M059J (cell line): ENCODE measurements around the gene GOLIM4. TPM values are rescaled to one million over a fixed set of nuclear protein-coding genes. Genes with fewer than 3 reads are reported as not detected.
"Not testable (repeated sequence)": the region's sequence is repeated elsewhere in the genome, so short reads cannot be mapped to it uniquely, and the experiment has no call there.

Experiments used
- DNase-seq: peaks from one replicate; pipeline ENCODE4 v3.0.0-alpha.2; 2012; ENCODE audit warnings: low read depth
- total RNA-seq: library from RNA; depleted of rRNA; stranded (reverse); fragments of >200 nt; shearing (Covaris generic); gene quantifications from 2 replicates; pipeline ENCODE4 v1.2.3, GENCODE V29; 2014; rRNA removed

GOLIM4 gene, protein sequence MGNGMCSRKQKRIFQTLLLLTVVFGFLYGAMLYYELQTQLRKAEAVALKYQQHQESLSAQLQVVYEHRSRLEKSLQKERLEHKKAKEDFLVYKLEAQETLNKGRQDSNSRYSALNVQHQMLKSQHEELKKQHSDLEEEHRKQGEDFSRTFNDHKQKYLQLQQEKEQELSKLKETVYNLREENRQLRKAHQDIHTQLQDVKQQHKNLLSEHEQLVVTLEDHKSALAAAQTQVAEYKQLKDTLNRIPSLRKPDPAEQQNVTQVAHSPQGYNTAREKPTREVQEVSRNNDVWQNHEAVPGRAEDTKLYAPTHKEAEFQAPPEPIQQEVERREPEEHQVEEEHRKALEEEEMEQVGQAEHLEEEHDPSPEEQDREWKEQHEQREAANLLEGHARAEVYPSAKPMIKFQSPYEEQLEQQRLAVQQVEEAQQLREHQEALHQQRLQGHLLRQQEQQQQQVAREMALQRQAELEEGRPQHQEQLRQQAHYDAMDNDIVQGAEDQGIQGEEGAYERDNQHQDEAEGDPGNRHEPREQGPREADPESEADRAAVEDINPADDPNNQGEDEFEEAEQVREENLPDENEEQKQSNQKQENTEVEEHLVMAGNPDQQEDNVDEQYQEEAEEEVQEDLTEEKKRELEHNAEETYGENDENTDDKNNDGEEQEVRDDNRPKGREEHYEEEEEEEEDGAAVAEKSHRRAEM
- total RNA-seq, result 34.4 and 47.4 TPM in 2 replicates

DNA sequence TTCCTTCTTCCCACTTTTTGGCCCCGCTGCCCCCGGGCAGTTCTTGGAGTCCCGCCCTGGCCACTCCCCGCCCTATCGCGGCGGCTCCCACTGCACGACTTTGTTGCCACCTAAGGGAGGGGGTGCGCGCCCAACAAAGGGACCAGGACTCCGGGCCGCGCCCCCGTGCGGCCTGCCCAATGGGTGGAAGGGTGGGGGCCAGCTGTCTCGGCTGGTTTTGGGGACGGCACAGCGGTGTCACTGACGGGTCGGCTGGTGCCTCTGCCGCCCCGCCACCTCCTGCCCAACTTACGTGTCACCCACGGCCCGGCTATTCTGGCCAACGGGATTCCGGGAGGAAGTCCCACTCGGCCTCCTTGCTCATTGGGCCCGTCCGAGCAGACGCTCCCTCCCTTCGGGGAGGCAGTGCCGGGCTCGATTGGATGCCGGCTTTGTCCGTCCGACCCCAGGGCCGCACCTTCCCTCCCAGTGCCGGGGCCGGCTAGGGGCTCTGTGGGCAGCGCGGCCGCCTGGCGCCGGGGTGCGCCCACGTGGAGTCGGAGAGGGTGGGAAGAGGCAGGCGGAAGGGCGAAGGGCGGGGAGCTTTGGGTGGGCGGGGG is at the start of gene GOLIM4:
Gene GOLIM4, minus strand, starts transcription at position 314 of the 599 bp plus-strand sequence. CDS start 639 bp downstream, outside the sequence.
- peak; percentile 99 for DNase-seq

DNA sequence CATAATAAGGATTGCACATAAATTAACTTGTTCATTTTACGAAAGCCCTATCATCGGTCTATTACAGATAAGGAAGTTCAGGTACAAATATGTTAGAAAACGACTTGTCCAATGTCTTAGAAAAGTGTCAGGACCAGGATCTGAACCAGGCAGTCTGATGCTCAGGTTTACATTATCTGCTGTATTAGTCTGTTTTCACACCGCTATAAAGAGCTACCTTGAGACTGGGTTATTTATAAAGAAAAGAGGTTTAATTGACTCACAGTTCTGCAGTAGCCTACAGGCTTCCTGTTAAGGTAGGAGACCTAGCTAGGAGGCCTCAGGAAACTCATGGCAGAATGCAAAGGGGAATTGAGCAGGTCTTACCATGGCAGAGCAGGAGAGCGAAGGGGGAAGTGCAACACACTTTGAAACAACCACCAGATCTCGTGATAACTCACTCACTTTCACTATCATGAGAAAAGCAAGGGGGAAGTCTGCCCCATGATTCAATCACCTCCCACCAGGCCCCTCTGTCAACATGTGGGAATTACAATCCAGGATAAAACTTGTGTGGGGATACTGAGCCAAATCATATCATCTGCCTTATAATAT is 45.8 kb upstream of the GOLIM4 start:
- DNase-seq, result no peak

DNA sequence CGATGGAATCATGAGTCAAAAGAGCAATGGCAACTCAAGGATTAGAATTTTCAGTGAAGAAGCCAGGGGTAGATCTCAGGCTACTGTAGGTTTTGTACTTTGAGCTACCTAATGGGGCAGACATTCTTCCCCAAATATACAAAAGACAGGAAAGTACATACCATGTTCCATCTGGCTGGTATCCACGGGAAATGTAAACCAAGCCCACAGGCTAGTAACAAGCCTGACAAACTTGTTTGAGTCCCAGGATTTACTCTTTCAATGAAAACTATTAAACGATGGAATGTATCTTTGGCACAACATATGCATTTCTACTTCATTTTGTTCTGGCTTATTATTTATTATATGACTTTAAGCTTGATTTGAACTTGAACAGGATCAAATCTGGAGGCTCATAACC is 44.2 kb upstream of the GOLIM4 start:
- no peak for DNase-seq

DNA sequence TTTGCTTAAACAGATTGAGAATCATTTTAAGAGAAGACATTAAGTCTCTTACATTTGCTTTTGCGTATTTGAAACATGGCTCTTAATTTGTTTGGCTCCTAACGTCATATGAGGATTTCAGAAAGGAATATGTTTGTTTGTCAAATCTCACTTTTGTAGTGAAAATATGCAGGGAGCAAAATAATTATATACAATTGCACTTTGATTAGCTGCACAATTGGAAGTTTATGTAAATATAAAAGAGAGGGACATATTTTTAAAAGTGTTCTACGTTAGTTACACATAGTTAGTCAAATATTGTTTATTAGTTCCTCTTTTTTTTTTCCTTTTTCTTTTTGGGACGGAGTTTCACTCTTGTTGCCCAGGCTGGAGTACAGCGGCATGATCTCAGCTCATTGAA is 42.7 kb upstream of the GOLIM4 start:
- no peak for DNase-seq

DNA sequence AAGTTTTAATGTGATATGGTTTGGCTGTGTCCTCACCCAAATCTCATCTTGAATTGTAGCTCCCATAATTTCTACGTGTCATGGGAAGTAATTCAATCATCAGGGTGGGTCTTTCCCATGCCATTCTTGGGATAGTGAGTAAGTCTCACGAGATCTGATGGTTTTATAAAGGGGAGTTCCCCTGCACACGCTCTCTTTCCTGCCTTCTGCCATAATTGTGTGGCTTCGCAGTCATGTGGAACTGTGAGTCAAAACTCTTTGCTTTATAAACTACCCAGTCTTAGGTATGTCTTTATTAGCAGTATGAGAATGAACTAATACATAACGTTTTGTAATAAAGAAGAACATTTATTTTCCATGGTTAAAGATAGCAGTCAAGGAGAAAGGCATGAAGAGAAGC is 39.2 kb upstream of the GOLIM4 start:
- peak; percentile 9 for DNase-seq

DNA sequence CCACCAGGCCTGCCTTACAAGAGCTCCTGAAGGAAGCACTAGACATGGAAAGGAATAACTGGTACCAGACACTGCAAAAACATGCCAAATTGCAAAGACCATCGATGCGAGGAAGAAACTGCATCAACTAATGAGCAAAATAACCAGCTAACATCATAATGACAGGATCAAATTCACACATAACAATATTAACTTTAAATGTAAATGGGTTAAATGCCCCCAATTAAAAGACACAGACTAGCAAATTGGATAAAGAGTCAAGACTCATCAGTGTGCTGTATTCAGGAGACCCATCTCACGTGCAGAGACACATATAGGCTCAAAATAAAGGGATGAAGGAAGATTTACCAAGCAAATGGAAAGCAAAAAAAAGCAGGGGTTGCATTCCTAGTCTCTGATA is 34.5 kb upstream of the GOLIM4 start:
- not testable (repeated sequence) for DNase-seq

DNA sequence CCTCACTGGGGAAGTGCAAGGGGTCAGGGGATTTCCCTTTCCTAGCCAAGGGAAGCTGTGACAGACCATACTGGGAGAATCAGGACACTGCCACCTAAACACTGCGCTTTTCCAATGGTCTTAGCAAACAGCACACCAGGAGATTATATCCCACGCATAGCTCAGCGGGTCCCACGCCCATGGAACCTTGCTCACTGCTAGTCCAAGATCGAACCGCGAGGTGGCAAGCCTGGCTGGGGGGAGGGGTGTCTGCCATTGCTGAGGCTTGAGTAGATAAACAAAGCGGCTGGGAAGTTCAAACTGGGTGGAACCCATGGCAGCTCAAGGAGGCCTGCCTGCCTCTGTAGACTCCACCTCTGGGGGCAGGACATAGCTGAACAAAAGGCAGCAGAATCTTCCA is 32.7 kb upstream of the GOLIM4 start:
- DNase-seq, result not testable (repeated sequence)

DNA sequence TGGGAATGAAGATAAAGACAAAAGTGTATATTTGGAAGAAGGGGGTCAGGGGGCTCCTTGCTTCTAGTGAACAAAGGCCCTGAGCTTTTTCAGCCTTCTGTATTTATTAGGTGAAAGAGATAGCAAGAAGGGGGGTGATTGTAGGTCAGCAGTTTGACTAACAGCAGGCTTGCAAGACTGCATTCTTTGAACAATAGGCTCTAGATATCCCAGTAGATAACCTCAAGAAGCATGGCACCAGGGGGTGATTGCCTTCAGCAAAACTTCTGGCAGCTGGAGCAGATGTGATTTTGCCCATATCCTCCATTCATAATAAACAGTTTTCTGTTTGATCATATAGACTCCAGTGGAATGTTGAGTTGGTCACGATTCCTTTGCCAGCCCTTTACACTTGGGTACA is 31.7 kb upstream of the GOLIM4 start:
- no peak for DNase-seq

DNA sequence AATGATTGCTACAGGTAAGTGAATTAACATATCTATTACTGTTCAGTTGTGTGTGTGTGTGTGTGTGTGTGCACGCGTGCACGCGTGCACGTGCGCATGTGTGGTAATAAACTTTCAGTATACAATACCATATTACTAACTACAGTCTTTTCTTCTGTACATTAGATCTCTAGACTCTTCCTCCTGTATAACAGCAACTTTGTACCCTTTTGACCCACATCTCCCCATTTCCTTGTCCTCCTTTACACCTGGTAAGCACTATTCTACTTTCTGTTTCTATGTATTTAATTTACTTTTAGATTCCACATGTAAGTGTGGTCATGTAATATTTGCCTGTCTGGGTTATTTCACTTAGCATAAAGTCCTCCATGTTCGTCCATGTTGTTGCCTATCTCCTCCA is 29.1 kb upstream of the GOLIM4 start:
- DNase-seq, result no peak

DNA sequence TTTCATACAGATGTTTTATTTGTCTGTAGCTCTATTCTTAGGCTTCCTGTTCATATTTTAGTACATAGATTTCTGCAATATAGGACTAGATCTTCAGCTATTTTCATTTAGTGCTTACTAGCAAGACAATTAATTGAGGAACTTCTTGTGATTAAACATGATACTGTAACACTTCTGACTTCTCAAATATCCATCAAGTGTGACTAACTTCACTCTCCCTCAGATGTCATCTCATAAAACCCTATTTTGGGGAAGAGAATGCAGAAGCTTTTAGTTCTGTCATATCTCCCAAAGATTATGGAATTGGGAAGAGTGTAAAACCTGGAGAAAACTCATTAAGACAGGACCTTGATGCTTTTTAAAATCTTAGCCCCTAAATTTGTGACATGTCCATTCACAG is 28.6 kb upstream of the GOLIM4 start:
- no peak for DNase-seq

DNA sequence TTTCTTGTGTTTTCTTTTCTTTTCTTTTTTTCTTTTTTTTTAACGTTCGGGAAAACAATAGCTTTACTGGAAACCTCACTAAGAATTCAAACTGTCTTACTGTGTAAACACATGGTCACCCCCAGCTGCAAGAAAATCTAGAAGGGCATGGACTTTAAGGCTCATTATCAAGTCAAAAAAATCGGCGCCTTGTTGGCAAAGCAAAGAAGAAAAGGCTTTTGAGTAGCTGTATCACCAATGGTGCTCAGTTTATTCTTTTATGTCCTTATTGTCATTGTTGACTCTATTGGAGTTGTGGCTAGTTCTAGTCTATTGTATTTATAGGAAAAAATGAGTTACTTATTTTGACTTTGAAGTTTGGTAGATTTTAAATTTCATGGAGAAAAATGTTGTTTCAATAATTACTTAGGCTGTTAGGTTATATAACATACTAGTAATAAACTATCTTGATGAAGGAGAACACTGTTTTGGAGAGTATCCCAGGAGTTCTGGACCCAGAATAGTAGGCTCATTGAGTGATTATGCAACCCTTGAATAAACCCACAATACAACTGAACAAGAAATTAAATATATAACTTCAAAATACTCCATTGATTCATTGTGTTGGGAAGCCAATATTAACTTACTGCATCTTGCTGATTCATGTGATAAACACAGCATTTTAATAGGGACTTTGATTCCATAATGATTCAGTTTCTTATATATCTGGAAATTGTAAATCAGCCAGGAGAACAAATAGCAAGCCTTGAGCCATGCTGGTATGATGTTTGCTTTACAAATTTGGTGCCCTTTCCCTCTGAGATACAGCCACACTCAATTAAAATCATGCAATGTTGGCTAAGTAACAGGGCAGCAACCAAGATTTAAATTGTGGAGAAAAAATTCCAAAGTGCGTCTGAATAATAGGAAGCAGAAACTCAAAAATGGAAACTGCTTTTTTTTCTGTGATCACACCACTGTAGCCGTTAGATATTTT is 27.8 kb upstream of the GOLIM4 start:
- DNase-seq, result no peak

DNA sequence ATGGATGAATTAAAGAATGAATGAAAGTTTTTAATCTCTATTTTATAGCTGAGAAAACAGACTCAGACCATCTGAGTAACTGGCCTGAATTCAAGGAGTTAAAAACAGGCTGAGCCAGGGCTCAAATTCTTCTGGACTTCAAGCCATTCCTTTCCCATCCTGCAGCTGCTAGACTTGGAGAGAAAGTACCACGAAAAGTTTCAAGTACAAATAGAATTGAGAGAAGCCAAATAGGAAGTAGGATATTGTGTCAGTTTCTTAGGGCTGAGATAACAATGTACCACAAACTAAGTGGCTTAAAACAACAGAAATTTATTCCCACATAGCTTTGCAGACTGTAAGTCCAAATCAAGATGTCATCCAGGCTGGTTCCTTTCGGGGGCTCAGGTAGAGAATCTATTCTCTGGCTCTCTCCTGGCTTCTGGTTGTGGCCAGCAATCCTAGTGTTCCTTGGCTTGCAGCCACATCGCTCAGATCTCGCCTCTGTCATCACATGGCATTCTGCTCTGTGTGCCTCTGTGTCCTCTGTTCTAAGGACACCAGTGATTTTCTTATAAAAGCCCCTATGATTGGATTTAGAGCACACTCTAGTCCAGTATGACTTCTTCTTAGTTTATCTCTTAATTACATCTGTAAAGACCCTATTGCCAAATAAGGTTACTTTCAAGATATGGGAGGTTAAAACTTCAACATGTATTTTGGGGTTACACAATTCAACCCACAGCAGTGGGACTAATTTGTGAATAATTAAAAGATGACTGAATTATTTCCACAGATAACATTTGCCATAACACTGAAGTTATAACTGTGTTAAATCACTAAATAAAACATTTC is 25.7 kb upstream of the GOLIM4 start:
- no peak for DNase-seq

DNA sequence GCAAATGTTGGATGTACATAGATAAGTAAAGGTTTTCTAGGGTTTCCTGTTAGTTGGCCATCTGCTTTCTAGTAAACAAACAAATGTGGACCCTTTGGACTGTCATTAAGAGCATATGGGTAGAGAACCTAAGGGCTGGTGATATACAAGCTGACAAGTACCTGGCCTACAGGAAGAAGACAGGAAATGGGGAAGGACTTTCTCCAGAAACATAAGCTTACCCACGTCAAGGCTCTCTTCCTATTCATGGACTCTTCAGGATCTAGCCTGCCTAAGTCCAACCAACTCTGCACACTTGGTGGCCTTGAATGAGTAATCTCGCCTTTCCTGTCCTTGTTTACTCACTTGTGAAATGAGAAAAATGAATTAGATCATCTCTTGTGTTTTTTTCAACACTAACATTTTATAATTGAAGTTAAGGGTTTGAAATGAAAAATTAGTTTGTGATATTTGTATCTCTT is 22.2 kb upstream of the GOLIM4 start:
- peak; percentile 61 for DNase-seq

DNA sequence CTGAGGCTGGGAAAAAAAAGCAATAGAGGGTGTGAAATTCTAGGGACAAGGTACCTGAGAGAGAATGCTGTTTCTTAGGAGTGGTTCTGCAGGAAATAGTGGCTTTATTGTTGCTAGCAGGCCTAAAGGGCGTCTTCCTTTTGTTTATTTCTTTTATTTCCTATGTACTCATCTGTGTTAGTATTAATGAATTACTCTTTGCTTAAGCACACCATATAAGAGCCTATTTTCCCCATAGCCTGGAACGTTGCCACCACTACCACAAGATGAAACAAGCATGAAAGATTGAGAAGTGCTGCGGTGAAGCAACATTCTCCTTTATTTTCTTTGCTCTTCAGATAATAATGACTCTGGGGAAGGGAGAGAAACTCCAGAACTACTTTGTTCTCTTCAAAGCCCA is 21.3 kb upstream of the GOLIM4 start:
- DNase-seq, result peak; percentile 64

DNA sequence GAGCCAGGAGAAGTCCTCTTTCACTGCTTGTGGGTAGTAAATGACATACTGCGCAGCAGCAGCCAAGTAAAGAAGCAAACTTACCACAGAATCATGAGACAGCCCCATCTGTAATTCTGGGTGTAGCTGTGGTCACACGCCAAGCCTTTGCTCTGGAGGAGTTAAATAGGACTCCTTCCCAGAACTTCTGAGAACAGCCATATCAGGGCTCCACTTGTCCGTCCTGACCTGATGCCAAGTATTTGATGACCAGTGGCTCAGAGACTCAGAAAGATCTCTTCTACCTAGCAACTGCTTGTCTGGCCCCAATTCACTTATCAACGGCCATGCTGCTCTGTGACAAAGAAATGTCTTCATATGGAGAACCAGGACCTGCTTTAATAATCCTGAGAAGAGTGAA is 20.6 kb upstream of the GOLIM4 start:
- peak; percentile 45 for DNase-seq

DNA sequence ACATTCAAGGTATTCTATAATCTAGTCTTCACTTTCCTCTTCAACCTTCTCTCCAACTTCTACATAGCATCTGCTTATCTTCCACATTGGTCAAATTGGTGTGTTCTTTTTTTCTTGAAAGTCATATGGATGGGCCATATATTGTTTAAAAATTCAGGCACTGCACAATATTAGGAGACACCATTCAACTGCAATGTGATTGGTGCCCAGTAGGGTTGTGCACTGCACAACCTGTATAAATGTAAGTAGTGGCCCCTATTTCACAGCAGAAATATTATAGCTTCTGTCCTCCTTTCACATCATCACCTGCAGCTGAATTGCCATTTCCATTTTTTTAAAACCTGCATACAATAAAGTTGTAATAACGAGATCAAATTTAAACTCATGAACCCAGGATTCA is 18.1 kb upstream of the GOLIM4 start:
- DNase-seq, result no peak

DNA sequence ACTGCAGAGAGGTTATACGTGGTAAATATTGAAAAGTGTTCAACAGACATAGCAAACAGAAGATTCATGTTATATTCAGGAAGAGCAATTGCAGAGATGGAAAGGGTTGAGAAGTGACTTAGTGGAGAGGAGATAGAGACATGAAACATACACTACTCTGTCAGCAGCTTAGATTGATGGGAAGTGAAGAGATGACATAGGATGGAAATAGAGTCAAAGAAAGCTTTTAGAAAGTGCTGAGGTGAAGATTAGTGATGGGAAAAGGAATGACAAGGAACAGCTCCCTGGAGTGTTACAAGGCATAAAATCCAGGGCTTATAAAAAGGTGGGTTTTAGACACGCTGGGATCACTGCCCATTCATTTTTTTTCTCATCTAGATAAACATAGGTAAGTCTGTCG is 17.2 kb upstream of the GOLIM4 start:
- no peak for DNase-seq

DNA sequence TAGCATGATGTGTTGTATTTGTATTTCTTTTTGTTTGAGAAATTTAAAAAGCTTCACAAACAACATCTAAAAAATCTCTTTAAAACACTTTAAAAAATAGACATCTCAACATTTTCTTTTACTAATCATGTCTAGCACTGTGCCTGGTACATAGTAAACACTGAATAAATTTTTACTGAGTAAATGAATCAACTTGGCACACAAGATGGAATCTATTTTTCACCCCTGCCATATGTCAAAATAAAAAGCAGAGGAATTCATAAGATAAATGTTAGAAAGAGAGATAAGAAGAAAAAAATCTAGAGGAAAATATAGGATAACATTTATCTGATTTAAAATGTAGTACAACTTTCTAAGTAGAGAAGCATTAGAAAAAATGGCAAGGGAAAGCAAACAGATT is 8.6 kb upstream of the GOLIM4 start:
- DNase-seq, result no peak

DNA sequence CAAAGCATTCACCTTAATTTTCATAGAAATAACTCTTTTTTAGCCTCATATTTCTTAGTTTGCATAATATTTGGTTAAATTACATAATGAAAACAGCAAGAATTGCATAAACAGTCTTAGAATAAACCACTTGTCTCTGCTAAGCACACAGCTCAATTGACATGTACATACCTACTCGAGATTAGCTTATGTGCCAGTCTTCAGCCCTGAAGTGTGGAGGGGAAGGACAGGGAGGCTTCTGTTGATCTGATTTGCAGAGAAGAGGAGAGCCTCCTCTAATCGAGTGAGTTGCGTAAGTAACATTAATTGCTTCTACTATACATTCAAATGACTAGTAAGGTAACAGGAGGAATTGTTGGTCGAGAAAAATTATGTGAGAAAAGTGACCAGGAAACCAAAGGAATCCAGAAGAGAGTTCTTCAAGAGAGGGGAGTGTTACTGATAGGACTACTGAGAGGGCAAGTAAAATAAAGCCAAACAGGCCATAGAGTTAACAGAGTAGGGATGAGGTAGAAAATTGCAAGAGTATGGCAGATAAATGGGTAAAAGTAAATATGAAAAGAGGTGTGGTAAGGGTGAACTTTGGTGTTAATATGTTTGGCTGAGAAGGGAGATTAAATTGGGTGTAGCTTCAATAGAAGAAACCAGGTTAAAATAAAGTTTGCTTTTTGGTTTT is 7.1 kb upstream of the GOLIM4 start:
- DNase-seq, result no peak
